Stimulated activated memory B cell treated with anti-CD40 and anti-IgM and Interleukin-4, amounts not matched to agents 10 μg/mL and 1 μg/mL and 100 μg/mL, for 72 hours (primary cell): ENCODE data around the gene GABRA4.

ENCODE experiments used
- ATAC-seq: fragments of 150-1000 bp; cut with Tn5 transposase; 2 replicates; pipeline ENCODE4 v1.10.0; 2021
- H3K27ac Mint-ChIP-seq: one replicate; pipeline ENCODE4 v1.8.0; 2022; ENCODE audit warnings: mild to moderate bottlenecking, mixed read lengths
- H3K27me3 Mint-ChIP-seq: one replicate; pipeline ENCODE4 v1.8.0; 2022; ENCODE audit warnings: mixed read lengths
- H3K36me3 Mint-ChIP-seq: one replicate; pipeline ENCODE4 v1.8.0; 2022; ENCODE audit warnings: mixed read lengths
- H3K4me1 Mint-ChIP-seq: one replicate; pipeline ENCODE4 v1.8.0; 2022; ENCODE audit warnings: mixed read lengths
- H3K4me3 Mint-ChIP-seq: one replicate; pipeline ENCODE4 v1.8.0; 2022; ENCODE audit warnings: mild to moderate bottlenecking, moderate library complexity, mixed read lengths
- H3K9me3 Mint-ChIP-seq: one replicate; pipeline ENCODE4 v1.8.0; 2022; ENCODE audit warnings: mixed read lengths

Gene GABRA4

GRCh38 chr4:46955601-46956000 is 37.8 kb downstream of the GABRA4 start:
- Mint-ChIP-seq H3K36me3 (no peaks in the 10 kb centered on the region), H3K4me3 (no peak overlapping the region), H3K27ac (no peak overlapping the region), H3K9me3 (no peaks in the 10 kb centered on the region), H3K27me3 (no peaks in the 10 kb centered on the region), H3K4me1 (no peaks in the 10 kb centered on the region)
- ATAC-seq: no peak

- H3K9me3 Mint-ChIP-seq: no peaks in the 10 kb centered on the region
- H3K36me3 Mint-ChIP-seq: no peaks in the 10 kb centered on the region
- ATAC-seq: no peak
Measured at GRCh38 chr4:46954643-46955042, 38.7 kb downstream of the GABRA4 start.

DNA sequence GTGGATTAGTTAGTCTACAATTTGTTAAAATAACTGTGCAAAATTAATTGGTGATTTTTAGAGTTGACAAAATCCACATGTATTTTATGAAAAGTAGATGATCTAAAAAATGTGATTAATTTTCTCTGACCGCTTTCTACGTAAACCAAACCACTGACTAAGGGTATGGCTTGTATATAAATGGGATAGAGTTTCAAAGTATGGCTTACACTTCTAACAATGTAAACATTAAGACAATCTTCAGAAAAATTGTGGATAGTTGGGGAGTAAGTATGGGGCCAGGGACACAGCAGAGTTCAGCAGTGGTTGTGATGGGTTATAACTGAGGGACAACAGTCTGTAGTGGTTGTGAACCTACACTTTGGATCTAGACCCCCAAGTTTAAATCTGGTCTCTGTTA is 39.8 kb downstream of the GABRA4 start:
- H3K27me3 Mint-ChIP-seq: no peaks in the 10 kb centered on the region
- no peak for ATAC-seq
- H3K4me3 Mint-ChIP-seq: no peak overlapping the region
- H3K9me3 Mint-ChIP-seq: no peaks in the 10 kb centered on the region
- no peaks in the 10 kb centered on the region for H3K36me3 Mint-ChIP-seq
- H3K4me1 Mint-ChIP-seq: no peaks in the 10 kb centered on the region
- H3K27ac Mint-ChIP-seq: no peak overlapping the region

More at GRCh38 chr4:46954643-46955042, 38.7 kb downstream of the GABRA4 start:
- Mint-ChIP-seq H3K4me3 (no peak overlapping the region), H3K4me1 (no peaks in the 10 kb centered on the region), H3K27me3 (no peaks in the 10 kb centered on the region), H3K27ac (no peak overlapping the region)

GRCh38 chr4:46952451-46952850 is 40.9 kb downstream of the GABRA4 start:
- no peak overlapping the region for H3K27ac Mint-ChIP-seq
- no peak overlapping the region for H3K4me3 Mint-ChIP-seq
- no peaks in the 10 kb centered on the region for H3K27me3 Mint-ChIP-seq
- H3K4me1 Mint-ChIP-seq: no peaks in the 10 kb centered on the region
- H3K9me3 Mint-ChIP-seq: no peaks in the 10 kb centered on the region
- ATAC-seq: no peak
- no peaks in the 10 kb centered on the region for H3K36me3 Mint-ChIP-seq

- Mint-ChIP-seq H3K4me1 (no peaks in the 10 kb centered on the region), H3K27ac (no peak overlapping the region), H3K4me3 (no peak overlapping the region), H3K36me3 (no peaks in the 10 kb centered on the region), H3K9me3 (no peaks in the 10 kb centered on the region), H3K27me3 (no peaks in the 10 kb centered on the region)
- ATAC-seq: no peak
Measured at GRCh38 chr4:46950826-46951225, 42.6 kb downstream of the GABRA4 start.

GRCh38 chr4:46949822-46950221 is 43.6 kb downstream of the GABRA4 start:
- no peaks in the 10 kb centered on the region for H3K27me3 Mint-ChIP-seq
- no peaks in the 10 kb centered on the region for H3K4me1 Mint-ChIP-seq
- H3K9me3 Mint-ChIP-seq: no peaks in the 10 kb centered on the region
- ATAC-seq: no peak
- no peak overlapping the region for H3K27ac Mint-ChIP-seq
- no peak overlapping the region for H3K4me3 Mint-ChIP-seq
- H3K36me3 Mint-ChIP-seq: no peaks in the 10 kb centered on the region

- no peak overlapping the region for H3K27ac Mint-ChIP-seq
- no peak overlapping the region for H3K4me3 Mint-ChIP-seq
- no peaks in the 10 kb centered on the region for H3K36me3 Mint-ChIP-seq
- no peaks in the 10 kb centered on the region for H3K27me3 Mint-ChIP-seq
- ATAC-seq: no peak
- no peaks in the 10 kb centered on the region for H3K4me1 Mint-ChIP-seq
- no peaks in the 10 kb centered on the region for H3K9me3 Mint-ChIP-seq
Measured at GRCh38 chr4:46947541-46947940, 45.8 kb downstream of the GABRA4 start.

- H3K4me1 Mint-ChIP-seq: no peaks in the 10 kb centered on the region
- H3K27ac Mint-ChIP-seq: no peak overlapping the region
- no peaks in the 10 kb centered on the region for H3K9me3 Mint-ChIP-seq
- no peaks in the 10 kb centered on the region for H3K27me3 Mint-ChIP-seq
- no peak overlapping the region for H3K4me3 Mint-ChIP-seq
- H3K36me3 Mint-ChIP-seq: no peaks in the 10 kb centered on the region
- no peak for ATAC-seq
Measured at GRCh38 chr4:46946919-46947536, 46.4 kb downstream of the GABRA4 start.

- no peak overlapping the region for H3K27ac Mint-ChIP-seq
- no peaks in the 10 kb centered on the region for H3K27me3 Mint-ChIP-seq
- H3K9me3 Mint-ChIP-seq: no peaks in the 10 kb centered on the region
- H3K36me3 Mint-ChIP-seq: no peaks in the 10 kb centered on the region
- no peaks in the 10 kb centered on the region for H3K4me1 Mint-ChIP-seq
- H3K4me3 Mint-ChIP-seq: no peak overlapping the region
- no peak for ATAC-seq
Measured at GRCh38 chr4:46945062-46945461, 48.3 kb downstream of the GABRA4 start.

- Mint-ChIP-seq H3K4me1 (no peaks in the 10 kb centered on the region), H3K27me3 (no peaks in the 10 kb centered on the region), H3K9me3 (no peaks in the 10 kb centered on the region), H3K36me3 (no peaks in the 10 kb centered on the region), H3K4me3 (no peak overlapping the region), H3K27ac (no peak overlapping the region)
- ATAC-seq: no peak
Measured at GRCh38 chr4:46944345-46944744, 49.0 kb downstream of the GABRA4 start.

DNA sequence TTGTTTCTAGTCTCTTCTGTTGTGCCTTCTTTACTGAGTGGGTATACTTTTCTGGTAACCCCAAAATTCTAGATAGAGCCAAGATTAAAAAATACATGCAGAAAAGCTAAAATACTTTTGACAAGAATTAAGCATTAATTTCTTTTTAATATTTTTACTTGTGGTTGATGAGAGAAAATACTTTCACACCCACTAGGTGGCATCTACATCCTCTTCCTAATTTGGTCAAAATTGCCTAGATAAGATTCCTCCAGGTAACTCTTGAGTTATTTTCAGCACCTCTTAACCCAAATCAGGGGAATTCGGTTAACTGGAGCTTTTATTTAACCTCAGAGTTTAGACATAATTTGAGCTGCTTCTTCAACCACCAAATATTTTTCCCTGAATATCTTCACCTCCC is 55.9 kb downstream of the GABRA4 start:
- H3K27ac Mint-ChIP-seq: no peak overlapping the region
- H3K27me3 Mint-ChIP-seq: no peaks in the 10 kb centered on the region

DNA sequence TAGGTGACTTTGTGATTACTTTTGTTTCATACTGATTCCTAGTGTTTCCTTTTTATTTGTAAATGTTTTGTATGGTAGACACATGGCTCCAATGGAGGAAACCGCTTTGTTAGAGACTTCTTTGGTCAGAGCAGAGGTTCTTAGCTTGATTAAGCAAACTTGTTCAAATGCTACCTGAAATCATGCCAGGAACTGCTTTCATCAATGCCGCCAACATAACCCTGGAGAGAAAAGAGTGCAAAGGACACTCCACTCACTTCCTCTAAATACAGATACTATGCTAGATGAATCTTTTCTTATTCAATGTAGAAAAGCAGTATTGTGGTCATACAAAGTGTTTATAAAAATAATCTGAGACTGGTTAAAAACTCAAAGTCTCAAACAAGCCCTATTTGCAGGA is 58.7 kb downstream of the GABRA4 start:
- no peak for ATAC-seq
- Mint-ChIP-seq H3K36me3 (no peaks in the 10 kb centered on the region), H3K4me3 (no peak overlapping the region), H3K27me3 (no peaks in the 10 kb centered on the region), H3K27ac (no peak overlapping the region), H3K4me1 (no peaks in the 10 kb centered on the region), H3K9me3 (no peaks in the 10 kb centered on the region)

More for the DNA sequence above, 55.9 kb downstream of the GABRA4 start:
- Mint-ChIP-seq H3K9me3 (no peaks in the 10 kb centered on the region), H3K36me3 (no peaks in the 10 kb centered on the region), H3K4me1 (no peaks in the 10 kb centered on the region), H3K4me3 (no peak overlapping the region)
- ATAC-seq: no peak

DNA sequence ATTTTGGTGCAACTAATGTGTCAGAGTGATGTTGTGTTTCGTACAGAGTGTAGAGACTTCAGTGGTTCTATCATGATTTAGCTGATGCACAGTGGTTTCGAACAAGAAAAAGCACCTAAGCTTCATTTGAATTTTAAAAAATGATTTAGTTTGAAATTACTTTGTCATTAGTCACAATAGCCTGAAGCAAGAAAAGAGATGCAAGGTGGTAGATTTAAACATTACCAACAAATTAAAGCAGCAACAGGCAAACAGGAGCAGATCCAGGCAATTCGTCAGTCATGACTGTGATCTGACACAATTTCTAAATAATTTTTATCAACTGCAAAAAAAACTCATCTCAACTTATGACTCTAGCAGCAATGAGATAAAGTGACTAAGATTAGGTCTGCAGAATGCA is 59.7 kb downstream of the GABRA4 start:
- ATAC-seq: no peak
- Mint-ChIP-seq H3K27ac (no peak overlapping the region), H3K36me3 (no peaks in the 10 kb centered on the region), H3K4me3 (no peak overlapping the region), H3K27me3 (no peaks in the 10 kb centered on the region), H3K4me1 (no peaks in the 10 kb centered on the region), H3K9me3 (no peaks in the 10 kb centered on the region)

DNA sequence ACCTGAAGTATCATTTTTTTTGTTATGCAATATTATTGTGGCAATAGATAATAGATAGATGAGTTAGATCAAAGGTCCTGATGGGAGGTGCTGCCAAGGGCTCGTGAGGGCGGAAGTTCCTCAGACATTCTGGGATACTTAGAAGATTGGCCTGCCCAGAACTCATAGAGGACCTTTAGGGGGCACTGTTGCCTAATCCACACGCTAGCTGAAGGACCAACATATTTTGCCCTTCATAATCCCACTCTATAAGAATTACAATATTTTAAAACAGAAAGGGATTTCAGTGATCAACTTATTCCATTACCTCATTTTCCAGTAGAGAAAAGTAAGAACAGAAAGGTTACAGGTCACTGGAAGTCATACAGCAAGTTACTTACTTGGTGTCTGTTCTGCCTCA is 61.4 kb downstream of the GABRA4 start:
- peak; percentile 53 for ATAC-seq
- Mint-ChIP-seq H3K4me1 (no peaks in the 10 kb centered on the region), H3K9me3 (no peaks in the 10 kb centered on the region)

GRCh38 chr4:46930891-46931290 is 62.5 kb downstream of the GABRA4 start:
- no peaks in the 10 kb centered on the region for H3K4me1 Mint-ChIP-seq
- H3K27ac Mint-ChIP-seq: no peak overlapping the region
- no peaks in the 10 kb centered on the region for H3K36me3 Mint-ChIP-seq
- ATAC-seq: no peak
- no peak overlapping the region for H3K4me3 Mint-ChIP-seq
- no peaks in the 10 kb centered on the region for H3K9me3 Mint-ChIP-seq
- H3K27me3 Mint-ChIP-seq: no peaks in the 10 kb centered on the region

More for the DNA sequence above, 61.4 kb downstream of the GABRA4 start:
- no peak overlapping the region for H3K4me3 Mint-ChIP-seq
- no peaks in the 10 kb centered on the region for H3K27me3 Mint-ChIP-seq
- H3K27ac Mint-ChIP-seq: no peak overlapping the region
- H3K36me3 Mint-ChIP-seq: no peaks in the 10 kb centered on the region

- Mint-ChIP-seq H3K4me1 (no peaks in the 10 kb centered on the region), H3K36me3 (no peaks in the 10 kb centered on the region), H3K4me3 (no peak overlapping the region), H3K27ac (no peak overlapping the region), H3K9me3 (no peaks in the 10 kb centered on the region), H3K27me3 (no peaks in the 10 kb centered on the region)
- no peak for ATAC-seq
Measured at GRCh38 chr4:46927201-46927600, 66.2 kb downstream of the GABRA4 start.
